ENCODE measurements around the gene OGFOD2.

OGFOD2 gene

DNA sequence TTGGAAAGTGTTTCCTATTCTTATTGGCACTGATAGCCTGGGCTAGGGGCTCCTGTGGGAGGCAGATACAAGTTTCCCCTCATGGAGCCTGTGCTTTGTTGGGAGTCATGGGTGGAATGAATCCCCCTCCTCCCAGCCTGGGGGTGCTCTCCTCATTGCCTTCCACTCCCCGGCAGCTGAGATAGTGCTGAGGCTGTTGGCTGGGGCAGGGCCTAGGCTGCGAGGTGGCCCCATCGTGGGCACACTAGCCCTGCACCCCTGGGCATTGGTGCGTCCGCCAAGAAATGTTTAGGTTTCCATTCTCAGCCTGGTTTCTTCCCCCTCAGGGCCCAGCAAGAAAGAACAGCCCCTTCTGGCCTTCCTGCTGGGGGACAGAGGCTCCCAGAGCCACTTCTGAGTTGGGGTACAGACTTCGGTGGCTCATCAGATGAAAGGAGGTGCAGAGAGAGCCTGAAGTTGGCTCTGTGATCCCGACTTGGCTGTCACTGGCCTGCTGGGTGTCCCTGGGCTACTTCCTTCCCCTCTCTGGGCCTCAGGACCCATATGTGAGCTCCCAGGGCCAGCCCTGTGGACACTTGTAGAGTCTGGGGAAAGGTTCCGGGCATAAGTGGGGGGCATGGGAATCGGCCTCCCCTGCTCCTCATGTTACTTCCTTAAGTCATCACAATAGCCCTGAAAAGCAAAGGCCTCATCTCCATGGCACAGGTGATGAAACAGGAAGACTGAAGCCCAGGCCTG lies 2.8 kb downstream of the OGFOD2 start:
- DNase-seq (ENCODE audit: low spot score): no peak

- DNase-seq (ENCODE audit: low spot score): no peak
These were observed 3.5 kb downstream of the OGFOD2 start for GRCh38 chr12:122978507-122978955.

DNA sequence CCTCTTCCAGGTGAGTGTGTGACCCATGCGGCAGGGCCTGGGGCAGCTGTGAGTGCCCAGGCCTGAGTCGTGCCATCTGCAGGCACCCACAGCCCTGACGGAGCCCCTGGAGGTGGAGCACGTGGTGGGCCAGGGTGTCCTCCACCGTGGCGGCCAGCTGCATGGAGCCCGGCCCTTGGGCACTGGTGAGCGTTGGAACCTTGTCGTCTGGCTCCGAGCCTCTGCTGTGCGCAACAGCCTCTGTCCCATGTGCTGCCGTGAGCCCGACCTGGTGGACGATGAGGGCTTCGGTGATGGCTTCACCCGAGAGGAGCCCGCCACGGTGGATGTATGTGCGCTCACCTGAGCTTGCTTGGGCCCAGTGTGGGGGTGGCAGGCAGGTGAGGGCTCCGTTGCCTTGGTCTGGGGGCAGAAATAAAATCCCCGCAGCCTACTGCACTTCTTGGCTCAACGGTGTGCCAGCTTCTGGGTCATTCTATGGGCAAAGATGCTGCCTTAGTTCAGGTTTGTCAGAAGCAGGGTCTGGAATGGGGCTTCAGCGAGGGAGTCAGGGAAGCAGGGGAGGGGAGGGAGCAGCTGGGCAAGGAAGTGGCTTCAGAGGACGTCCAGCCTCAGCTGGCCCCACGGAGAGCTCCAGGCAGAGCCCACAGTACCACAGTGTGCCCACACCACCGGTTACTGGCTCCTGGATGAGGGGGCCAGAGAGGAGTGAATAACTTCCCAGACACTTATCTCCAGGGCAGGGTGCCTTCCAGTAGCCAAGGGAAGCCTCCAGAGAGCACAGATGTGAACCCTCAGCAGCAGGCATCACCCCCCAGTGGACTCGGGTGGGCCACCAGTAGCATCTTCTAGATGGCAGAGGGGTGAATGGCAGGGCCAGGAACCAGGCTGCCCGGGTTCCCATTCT lies 4.2 kb downstream of the OGFOD2 start:
- no peak for DNase-seq (ENCODE audit: low spot score)

DNA sequence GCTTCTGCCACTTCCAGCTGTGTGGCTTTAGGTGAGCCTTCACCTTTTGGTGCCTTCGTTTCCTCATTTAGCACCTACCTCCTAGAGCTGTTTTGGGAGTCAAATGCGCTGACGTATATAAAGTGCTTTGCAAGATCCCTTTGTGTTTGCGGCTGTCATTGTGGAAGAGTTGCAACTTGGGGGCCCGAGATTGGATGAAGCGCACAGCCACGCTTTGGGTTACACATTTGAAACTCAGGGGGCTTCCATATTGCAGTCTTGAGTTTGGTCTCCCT lies 4.8 kb downstream of the OGFOD2 start:
- no peak for DNase-seq (ENCODE audit: low spot score)

DNA sequence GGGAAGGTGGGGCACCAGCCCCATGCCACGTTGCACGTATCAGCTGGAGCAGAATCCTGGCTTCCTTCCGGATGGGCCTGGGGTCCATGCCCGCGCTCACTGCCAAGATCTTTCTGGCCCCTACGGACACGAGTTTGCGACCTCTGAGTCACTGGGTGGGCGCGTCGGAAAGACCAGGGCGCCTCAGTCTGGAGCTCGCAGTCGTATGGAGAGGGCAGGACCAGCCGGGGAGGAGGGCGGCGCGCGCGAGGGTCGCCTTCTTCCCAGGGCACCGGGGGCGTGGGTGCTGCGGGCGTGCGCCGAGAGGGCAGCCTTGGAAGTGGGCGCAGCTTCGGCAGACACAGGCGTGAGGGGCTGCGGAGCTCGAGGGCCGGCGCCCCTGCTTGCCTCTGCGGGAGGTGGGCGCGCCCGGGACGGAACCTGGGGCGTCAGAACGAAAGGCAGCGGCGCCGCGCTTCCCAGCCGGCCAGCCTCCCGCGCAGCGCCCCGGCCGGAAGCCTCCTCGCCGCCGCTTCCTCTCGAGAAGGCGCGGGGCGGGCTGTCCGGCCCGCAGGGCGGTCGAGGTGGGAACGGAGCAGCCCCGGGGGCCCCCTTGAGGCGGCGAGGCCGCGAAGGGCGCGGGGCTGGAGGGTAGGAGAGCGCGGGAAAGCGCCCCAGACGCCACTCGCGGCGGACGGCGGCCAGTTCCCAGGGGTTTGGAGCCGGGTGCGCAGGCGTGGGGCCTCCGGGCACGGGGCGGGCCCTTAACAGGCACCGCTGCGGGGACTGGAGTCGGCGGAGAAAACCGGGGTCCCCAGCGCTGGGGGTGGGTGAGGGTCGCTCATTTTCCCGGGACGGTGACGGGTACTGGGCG lies 5.4 kb downstream of the OGFOD2 start, which contains the start of gene ARL6IP4:
Gene ARL6IP4, plus strand, starts transcription at position 499 of the 853 bp plus-strand sequence. CDS start 459 bp downstream, outside the sequence.
- peak; percentile 53 for DNase-seq (ENCODE audit: low spot score)

DNA sequence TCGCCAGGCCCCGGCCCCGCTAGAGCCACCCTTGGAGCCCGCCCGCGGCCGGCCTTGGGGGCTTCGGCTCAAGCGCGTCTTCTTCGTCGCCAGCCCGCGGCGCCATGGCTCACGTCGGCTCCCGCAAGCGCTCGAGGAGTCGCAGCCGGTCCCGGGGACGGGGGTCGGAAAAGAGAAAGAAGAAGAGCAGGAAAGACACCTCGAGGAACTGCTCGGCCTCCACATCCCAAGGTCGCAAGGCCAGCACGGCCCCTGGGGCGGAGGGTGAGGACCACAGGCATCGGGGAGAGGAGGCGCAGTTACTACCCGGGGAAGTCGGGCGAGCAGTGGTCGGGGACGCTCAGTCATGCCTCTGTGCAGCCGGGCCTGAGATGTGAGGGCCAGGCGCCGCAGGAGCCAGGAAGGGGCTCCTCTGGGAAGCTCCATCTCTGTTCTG lies 6.0 kb downstream of the OGFOD2 start:
- peak; percentile 4 for DNase-seq (ENCODE audit: low spot score)

- no peak for DNase-seq (ENCODE audit: low spot score)
These were observed 6.8 kb downstream of the OGFOD2 start for GRCh38 chr12:122981587-122982476.

DNA sequence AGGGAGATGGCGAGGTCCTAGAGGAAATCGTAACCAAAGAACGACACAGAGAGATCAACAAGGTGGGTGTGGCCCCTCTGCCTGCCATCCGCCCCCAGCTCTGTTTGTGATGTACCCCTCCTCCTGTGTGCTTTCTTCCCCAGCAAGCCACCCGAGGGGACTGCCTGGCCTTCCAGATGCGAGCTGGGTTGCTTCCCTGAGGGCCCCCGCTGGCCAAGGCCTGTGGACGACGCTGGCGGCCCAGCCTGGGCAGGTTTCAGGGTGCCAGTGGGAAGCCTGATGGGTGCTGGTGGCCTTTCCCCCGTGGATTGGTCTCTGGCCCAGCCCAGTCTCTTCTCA lies 7.4 kb downstream of the OGFOD2 start:
- no peak for DNase-seq (ENCODE audit: low spot score)

GRCh38 chr12:122982963-122983788 lies 8.1 kb downstream of the OGFOD2 start:
- DNase-seq (ENCODE audit: low spot score): no peak

GRCh38 chr12:122983789-122984515 lies 8.9 kb downstream of the OGFOD2 start:
- DNase-seq (ENCODE audit: low spot score): no peak

DNA sequence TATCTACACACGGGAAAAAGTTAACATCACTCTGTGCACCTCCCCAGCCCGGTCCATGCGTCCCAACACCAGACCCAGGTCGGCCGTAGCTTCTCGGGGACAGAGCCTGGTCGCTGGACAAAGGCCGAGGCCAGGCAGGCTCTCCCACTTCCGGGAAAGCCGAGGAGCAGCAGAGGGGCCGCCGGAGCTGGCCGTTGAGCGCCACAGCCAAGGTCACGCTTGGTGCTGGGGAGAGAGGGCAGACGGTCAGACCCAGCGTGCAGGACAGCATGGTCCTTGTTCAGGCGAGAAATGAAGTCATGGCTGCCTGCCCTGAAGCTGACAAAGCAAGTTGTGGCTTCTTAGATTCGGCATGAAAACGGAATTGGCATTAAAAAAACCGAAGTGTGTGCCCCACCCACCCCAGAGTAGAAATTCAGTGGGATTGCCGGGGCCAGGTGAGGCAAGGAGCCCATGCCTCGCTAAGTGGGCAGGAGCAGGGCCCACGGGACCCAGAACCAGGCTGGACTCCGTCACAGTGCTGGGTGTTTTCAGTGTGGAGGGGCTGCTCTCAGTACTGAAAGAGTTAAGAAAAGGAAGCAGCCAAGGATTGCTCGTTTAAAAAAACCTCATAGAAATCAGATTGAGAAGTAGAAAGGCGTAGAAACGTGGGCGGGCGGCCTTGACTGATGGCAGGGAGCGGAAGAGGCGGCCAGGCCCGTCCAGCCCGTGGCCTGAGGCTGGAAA lies 9.7 kb downstream of the OGFOD2 start:
- DNase-seq (ENCODE audit: low spot score): no peak

DNA sequence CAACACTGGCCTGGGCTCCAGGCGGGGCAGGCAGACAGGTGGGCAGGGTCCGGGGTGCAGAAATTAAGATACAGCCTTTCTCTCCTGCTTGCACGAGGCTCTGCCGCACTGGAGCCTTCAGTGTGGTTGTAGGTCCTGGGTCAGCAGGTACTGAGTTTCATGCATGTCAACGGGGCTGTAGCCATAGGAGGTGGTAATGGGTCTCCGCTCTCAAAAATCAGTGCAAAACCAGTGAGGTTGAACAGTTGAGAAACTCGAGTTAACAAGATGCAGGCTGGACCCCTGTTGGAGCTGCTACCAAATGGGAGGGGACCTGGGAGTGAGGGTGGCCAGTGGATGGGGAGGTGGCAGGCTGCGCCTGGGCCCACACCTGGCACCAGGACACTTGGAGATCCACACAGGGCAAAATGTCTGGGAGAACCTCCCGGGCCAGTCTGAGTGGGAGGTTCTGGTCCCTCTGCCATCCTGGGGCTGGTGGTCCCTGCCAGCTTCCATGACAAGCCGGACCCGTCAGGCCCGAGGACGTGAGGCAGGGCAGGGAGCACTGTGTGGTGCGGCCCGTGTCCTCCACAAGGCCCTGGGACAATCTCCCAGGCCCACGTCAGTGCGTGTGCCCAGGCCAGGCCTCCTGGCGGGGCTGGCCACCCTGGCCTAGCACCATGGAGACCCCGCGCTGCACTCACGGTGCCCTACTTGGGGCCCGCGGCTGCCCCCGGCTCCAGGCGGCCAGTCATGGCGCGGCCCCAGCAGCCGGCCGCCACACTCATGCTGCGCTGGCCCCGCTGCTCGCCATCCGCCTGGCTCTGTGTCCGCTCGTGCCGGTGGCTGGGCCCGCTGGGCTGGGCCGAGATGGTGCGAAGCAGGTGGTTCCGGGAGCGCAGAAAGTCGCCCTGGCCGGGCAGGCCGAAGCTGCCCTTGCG lies 10.6 kb downstream of the OGFOD2 start:
- no peak for DNase-seq (ENCODE audit: low spot score)

- DNase-seq (ENCODE audit: low spot score): no peak
These were observed 11.3 kb downstream of the OGFOD2 start for GRCh38 chr12:122986258-122986871.

GRCh38 chr12:122987086-122987951 lies 12.3 kb downstream of the OGFOD2 start:
- DNase-seq (ENCODE audit: low spot score): no peak

DNA sequence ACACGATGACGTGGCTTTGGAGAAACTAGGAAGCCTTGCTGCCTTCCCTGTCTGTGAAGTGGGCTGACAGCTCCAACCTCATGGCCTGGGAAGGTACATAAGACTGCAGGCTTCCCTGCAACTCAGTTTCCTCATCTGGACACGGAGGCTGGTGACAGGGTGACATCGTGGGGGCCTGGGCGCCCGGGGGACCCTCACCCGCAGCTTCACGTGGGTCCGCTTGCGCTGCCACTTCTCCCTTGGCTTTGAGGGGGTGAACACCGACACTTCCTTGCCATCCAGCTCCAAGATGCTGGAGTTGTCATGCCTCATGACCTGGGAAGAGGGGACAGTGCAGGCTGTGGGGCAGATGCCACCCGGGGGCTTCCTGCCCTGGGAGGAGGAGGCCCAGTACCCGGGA lies 13.0 kb downstream of the OGFOD2 start:
- no peak for DNase-seq (ENCODE audit: low spot score)

GRCh38 chr12:122988612-122989212 lies 13.7 kb downstream of the OGFOD2 start:
- no peak for DNase-seq (ENCODE audit: low spot score)
